NCI-H2107 treated with DMSO at 0.1 percent for 48 hours (cell line): ENCODE results near the gene AATK.

Experiments
- DNase-seq: peaks from one replicate; lab custom pipeline; 2025; ENCODE audit not compliant: unreplicated experiment; lab: John Stamatoyannopoulos, UW

The AATK gene

DNA sequence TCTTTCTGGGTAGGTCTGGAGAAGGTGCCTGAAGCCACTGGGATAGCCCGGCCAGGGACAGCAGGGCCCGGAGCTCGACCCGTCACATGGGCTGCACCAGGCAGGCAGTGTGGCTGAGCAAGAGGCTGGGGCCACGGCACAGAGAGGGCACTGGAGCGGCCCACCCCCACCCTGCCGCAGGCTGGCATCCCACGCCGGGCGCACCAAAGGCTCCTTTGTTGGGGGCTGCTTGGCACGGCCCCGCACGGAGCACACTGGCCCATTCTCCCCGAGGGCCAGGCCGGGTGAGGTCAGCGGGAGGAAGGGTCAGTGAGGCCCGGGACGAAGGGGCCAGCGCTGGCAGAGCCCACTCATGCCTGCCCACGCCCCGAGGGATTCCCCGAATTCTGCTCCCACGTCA, 37.2 kb downstream of the AATK start:
- DNase-seq = no peak

DNA sequence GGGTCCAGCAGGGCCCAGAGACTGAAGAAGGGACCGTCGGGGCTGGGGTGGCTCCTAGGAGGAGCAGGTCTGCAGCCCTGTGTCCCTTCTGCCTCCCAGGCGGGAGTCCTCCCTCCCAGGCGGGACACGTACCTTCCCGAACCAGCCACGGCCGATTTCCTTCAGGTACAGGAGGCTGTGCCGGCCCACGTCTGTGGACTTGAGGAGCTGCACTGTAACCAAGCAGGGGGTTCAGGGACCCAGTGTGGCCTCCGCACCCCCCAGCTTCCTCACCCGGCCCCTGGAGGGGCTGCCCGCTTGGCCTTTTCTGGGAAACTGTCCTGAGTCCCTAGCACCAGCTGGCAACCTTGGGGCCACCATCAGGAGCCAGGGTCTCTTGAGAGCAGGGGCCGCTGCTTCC, 37.7 kb downstream of the AATK start:
- no peak for DNase-seq

DNA sequence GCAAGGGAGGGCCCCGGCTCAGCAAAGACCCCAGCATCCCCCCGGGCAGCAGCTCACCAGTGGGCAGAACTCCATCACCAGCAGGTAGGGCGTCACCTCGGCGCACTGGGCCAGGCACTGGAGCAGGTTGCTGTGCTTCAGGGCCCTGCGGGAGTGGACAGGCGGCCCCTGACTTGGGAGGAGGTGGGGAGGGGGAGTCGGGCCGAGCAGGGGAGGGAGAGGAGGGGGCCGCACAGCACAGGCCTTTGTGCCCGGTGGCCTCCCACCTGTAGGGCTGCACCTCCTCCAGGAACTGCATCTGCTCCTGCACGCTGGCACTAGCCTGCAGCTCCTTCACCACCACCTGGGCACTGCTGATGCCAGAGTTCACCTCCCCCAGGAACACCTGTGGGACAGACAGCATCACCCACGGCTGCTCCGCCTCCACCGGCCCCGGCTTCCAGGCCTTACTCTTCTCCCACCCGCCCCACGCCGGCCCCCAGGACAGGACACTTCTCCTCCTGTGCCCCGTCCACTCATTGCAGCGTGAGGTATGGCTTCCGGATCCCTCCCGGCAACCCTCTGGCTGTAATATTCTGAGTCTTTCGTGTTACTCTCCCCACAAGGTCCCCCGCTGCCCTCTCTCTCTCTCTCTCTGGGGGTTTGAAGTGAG, 38.4 kb downstream of the AATK start:
- DNase-seq = no peak

DNA sequence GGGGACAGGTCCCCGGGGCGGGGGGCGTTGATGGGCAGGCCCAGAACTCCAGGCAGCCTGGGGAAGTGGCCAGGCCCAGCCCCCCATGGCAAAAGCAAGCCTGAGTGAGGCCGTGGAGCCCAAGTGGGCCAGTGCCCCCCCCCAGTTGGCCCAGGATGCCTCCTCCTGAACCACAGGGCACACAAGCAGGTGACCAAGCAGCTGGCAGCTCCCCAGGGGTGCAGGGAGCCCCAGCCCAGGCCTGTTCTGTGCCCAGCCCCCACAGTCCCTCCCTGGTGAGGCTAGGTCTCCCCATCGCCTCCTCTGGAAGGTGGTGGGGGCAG, 38.9 kb downstream of the AATK start:
- DNase-seq = no peak

DNA sequence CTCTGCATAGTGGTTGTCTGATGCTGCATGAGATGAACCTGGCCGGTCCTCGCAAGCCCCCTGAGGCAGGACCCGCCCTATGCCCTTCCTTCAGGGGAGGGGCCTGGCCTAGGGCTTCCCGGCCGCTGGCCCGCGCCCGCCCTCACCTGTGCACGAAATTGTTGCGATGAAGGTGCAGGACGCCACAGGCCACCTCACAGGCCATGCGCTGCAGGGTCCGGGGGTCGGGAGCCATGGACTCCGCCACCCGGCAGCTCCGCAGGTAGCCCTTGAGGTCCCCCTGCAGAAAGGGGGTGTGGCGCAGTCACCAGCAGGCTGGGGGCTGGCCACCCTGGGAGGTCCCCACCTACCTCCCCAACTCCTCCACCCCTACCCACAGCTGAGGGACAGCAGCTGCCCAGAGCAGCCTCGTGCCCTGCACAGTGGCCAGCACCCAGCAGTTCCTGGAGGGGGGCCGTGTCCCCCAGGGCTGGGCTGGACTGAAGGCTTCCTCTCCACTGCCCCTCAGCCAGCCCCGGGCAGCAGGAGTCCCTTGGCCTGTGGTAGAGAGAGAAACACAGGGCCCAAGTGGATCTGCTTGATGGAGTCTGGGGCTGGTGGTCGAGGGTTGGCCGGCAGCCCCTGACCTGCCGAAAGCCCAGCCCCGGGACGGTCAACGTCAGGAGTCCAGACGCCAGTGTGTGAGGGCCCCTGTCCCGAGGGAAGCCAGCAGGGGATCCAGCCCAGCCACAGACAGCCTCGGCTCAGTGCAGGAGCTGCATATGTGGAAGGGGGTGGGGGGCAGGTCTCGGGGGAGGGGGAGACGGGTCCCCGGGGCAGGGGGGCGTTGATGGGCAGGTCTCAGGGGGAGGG, 39.5 kb downstream of the AATK start:
- no peak for DNase-seq

DNA sequence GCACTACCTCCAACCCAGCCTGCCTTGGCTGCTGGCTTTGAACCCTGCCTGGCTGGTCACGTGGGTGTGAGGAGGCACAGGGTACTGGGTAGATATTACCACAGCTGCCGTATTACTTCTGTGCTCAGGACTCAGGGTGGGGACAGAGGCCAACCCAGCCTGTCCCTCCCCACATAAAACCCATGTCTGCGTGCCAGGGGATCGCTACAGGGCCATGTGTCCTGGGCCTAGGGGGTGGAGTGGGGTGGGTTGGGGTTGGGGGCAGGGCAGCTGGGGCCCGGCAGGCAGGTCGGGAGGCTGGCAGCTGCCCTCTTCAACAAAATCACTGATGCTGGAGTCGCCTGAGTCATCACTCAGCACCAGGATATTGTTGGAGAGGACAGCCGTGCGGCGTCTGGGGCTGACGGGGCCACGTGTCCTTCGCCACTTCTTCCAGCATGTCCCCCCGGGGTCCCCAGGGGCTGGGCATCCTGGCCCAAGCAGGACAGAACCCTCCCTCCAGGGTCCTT, 40.4 kb downstream of the AATK start:
- DNase-seq = no peak

DNA sequence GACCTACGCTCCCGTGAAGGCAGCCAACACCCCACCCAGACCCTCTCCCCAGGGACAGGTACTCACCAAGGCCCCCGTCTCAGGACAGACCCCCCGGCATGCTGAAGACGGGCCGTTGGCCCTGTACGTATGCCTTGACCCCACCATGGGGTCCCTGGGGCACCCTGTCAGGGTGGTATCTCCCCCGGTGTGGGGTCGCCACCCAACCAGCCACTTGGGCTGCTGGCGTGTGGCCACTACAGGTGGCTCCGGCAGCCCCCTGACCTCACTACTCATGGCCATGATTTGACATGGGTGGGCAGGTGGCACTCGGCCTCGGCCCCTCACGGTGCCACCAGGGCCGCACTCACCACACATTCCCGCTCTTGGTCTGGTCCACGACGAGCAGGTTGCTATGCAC, 41.6 kb downstream of the AATK start:
- no peak for DNase-seq

DNA sequence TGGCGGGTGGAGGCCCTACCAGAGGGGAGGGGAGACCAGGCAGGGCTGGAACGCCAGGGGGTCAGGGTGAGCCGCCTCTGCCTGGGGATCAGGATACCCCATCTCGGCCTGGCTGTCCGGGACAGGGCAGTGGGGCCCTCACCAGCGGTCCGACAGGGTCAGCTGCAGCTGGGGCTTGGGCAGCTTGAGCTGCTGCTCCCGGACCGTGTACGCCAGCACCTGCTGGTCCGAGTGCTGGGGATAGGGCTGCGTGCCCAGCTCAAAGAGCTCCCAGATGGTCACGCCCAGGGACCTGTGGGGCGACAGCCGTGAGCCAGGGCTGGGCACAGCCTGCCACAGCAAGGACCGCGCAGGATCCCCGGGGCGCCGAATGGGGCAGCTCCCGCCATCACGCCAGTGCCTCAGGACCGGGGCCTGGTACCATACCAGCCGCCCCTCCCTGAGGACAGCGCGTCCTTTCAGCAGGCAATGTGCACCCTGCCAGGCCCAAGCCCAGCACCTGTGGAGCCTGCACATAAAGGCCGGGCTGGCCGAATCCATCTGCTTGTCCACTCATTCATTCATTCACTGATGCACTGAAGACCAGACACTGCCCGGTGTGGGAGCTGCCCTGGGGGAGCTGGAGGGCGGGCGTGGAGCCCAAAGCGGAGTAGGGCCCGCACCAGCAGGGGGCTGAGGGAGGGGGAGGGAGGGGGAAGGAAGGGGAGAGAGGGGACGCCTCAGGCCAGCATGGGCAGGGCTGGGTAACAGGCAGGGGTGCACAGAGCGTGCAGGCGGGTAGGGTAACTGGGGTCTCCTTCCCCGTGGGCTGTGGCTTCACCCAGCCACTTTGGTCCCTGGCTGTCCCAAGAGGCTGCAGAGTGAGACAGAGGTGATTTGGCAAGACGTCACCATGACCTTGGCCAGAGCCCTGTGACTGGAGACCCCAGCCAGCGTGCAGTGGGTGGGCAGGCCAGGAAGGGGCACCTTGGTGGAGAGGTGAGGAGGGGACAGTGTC, 42.7 kb downstream of the AATK start:
- no peak for DNase-seq

DNA sequence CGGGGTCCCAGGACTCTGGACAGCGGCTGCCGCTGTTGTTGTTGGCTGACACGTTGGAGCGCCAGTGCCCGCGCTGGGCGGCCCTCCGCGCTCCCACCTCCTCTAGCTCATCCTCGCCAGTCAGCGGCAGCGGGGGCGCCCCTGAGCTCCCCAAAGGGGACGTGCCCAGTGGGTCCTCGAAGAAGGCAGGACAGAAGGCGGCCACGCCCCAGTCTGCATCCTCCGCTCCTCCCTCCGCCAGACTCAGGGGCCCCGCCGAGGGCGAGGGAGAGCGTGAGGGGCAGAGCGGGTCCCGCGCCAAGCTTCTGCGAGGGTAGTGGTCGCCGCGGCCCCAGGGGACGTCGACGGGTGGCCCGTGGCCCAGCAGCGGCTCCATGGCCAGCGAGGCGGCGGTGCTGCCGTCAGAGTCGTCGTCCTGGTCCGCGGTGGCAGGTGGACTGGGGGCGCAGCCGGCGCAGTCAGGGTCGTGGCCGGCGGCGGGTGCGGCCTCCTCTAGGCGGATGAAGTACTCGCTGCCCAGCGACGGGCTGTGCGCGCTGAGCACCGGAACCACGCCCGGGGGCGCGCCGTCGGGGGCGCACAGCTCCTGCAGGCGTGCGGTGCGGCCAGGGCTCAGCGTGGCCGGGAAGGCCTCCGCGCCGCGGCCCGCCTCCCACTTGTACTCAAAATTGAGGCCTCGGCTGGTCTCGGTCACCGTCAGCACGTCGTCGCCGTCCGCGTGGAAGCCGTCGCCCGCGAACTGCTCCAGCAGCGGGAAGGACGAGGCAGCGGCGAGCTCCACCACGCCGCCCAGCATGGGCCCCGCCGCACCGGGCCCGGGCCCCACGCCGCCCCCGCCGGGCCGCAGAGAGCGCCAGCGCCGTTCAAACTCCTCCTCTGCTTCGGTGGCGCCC, 43.9 kb downstream of the AATK start:
- DNase-seq = no peak

DNA sequence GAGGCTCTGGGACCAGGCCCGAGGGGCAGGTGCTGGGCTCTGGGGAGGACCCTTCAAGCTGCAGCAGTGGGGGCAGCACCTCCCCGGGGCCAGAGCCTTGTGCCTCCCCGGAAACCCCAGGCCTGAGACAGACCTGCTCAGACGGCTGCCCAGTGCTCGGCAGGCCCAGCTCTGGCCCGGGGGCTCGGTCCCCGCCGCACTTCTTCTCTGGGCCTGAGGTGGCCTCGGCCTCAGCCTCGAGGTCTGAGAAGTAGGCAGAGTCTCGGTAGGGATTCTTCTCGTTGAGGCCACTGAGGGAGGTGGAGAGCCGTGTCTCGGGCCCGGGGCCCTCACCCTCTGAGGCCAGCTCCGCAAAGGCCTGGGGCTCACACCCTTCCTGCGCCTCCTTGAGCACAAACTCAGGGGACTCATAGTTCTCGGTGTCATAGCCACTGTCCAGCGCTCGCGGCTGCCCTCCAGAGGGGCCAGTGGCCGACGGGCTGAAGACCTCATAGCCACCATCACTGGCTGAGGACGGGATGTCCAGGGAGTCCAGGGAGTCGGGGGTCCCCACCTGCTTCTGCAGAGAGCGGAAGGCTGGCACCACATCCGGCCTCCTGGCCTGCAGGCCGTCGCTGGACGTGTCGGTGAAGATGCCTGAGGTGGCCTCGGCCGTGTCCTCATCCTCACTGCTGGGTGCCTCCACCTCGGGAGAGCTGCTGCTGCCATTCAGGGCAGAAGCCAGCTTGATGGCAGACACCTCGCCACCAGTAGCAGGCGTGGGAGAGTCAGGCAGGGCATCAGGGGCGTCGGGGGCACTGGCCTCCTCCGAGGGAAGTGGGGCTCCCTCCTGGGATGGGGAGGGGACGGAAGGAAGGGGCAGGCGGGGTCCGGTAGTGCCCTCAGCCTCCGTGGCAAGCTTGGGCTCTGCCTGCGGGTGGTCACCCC, 45.1 kb downstream of the AATK start:
- DNase-seq = no peak

DNA sequence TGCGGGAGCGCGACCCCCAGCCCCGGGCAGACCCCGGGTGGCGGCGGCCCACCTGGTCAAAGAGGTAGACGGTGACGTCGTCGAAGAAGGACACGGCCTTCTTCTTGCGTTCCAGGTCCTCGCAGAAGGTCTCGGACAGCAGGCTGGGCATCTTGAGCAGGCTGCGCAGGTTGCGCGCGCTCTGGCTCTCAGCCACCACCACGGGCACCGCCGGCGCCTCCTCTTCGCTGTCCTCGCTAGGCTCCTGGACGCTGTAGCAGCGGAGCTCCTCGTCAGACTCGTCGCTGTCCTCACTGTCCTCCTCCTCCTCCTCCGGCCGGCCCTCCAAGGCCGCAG, 45.9 kb downstream of the AATK start:
- DNase-seq = no peak

DNA sequence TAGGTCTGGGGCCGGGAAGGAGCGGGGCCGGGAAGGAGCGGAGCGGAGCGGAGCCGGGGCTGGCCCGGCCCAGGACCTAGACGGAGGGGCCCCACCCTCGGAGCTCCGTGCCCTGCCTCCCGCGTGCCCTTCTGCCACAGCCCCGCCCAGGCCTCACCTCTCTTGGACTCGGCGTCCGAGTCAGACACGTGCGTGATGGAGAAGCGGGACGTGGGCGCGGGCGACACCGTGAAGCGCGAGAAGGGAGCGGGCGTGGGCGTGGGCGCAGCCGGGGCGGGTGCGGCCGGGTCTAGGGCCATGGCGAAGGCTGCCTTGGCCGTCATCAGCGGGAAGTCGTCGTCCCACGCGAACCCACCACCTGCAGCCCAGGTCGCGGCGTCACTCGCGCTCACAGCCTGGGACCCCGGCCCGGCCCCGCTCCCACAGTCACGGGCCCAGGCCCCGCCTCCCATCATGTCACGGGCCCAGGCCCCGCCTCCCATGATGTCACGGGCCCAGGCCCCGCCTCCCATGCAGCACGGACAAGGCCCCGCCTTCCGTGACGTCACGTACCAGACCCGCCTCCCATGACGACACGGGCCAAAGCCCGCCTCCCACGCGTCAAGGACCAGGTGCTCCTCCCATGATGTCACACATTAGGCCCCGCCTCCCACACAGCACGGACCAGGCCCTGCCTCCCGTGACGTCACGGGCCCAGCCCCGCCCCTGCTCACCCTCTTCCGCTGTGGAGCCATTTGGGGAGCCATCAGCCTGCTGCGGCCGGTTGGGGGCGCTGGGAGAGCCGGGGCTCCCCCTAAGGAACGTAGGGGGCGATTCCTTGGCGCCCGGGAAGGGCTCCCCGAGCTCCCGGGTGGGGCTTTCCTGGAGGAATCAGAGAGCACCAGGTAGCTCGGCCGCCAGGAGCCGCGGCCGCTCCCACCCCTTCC, 46.5 kb downstream of the AATK start:
- DNase-seq = no peak

DNA sequence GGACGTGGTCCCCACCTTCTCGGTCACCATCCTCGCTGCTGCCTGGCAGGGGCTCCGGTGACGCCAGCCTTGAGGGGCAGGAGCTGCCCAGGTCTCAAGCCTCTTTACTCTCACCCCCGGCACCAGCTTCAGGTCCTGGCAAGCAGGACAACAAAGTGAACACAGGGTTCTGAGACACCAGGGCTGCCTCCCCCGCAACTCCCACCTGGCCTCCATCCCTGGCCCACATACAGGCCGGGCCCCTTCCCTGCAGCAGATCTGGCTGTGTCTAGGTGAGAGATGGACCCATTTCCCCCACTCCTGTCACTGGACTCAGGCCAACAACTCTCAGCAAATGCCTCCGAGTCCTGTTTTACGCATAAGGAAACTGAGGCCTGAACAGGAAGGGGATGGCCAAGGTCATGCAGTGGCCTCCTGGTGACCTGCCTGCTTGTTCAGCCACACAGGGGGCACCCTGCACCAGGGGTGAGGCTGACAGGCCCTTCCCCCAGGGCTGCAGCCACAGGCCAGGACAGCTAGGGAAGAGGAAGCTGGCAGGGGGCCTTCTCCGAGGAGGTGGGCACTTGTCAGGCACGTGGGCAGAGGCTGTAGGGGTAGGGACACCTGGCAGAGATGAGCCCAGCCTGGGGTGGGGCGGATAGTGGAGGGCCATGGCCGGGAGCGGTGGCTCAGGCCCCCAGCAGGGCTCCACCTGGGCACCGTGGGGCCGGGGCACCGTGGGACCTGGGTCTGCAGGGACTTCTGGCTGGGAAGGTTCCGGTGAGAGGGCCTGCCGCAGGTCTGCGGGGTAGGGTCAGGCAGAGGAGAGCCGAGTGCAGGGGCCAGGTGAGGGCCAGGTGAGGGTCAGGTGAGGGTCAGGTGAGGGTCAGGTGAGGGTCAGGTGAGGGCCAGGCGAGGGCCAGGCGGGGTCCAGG, 47.5 kb downstream of the AATK start:
- no peak for DNase-seq

DNA sequence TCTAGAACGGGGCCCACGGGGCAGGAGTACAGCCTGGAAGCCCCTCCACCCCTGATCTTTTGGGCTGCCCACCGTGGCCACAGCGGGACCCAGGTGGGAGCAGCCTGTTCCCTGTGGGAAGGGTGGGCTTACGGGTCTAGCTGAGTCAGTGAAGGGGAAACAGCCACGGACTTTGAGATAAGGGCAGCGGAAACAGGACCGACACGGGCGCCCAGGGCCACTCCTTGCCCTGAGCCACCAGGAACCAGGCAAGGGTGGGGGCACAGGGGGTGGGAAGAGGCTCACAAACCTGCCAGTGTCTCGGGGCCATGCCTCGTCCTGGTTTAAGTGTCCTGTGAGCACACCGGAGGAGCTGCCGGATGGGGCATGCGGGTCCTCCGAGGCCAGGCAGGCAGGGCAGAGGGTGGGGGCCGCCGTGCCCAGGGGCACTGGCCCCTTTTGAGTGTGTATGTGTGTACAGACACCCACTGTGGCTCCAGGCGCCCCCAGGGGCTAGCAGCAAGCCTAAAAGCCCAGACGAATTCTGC, 48.3 kb downstream of the AATK start:
- no peak for DNase-seq

DNA sequence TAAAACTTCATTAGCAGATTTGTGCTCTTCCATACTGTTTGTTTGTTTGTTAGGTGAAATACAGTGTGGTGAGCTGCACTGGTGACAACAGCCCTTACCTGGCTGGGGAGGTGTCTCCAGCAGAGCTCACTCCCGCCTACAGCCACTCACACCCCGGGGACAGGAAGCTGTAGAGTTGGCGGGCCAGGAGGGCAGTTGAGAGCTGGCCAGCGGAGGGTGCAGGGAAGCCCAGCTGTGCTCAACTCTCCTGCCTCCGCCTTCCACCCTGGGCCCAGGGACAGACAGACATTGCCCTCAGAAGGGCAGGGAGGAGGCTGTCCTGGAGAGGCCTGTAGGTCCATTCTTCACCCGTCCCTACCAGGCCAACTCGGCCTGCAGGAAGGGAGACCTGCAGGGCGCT, 49.3 kb downstream of the AATK start:
- DNase-seq = no peak

DNA sequence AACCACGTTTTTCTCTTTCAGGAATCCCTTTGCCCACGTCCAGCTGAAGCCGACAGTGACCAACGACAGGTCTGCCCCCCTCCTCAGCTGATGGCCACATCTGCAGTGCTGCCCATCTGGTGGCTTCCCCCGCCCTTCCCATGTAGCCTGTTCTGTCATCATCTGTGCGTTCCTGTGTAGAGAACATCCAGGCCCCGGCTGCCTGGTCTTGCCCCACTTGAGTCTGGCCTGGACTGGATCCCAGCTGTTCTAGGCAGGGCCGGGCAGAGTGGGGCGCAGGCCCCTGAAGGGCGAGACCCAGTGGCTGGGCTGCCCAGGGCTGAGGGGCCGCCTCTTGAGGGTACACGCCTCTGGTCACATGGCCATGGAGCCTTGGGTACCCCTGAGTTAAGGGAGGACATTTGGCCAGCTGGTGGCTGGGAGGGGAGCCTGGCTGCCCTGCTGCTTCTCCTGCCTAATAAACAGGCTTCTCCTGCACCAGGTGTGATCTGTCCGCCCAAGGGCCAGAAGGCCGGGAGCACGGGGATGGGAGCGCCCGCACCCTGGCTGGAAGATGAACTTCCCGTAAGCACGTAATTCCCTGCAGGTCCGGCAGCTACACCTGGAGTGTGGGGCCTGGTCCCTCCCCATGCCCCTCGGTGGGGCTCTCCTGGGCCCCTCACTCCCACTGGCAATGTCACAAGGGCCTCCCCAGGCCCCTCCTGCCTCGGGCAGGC, 50.1 kb downstream of the AATK start:
- DNase-seq = no peak

DNA sequence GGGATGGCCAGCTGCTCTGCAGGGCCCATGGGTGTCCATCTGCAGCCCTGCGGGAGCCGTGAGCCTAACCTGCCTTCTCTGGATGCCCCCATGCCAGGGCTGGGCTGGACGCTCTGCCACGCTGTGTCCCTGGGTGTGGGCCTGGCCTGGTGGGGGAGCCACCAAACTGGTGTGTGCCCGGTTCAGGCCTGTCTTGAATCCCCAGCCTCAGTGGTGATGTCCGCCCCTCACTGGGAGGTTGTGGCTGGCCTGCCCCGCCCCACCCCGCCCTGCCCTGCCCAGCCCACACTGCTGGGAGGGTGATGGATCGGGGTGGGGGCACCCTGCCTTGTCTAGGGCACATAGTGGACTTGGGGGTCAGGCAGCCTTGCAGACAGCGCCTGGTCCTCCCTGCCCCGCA, 50.8 kb downstream of the AATK start:
- no peak for DNase-seq
